GM18517 (cell line): Measurements from ENCODE around the gene CRHR1.
"Not testable (repeated sequence)": the region's sequence is repeated elsewhere in the genome, so short reads cannot be mapped to it uniquely, and the experiment has no call there.

Experiments used
- ATAC-seq: cut with Tn5 transposase; IDR thresholded peaks from one replicate; pipeline ENCODE4 v1.9.1; 2021; ENCODE audit warnings: mild to moderate bottlenecking, moderate library complexity; ENCODE audit not compliant: unreplicated experiment

Gene CRHR1

DNA sequence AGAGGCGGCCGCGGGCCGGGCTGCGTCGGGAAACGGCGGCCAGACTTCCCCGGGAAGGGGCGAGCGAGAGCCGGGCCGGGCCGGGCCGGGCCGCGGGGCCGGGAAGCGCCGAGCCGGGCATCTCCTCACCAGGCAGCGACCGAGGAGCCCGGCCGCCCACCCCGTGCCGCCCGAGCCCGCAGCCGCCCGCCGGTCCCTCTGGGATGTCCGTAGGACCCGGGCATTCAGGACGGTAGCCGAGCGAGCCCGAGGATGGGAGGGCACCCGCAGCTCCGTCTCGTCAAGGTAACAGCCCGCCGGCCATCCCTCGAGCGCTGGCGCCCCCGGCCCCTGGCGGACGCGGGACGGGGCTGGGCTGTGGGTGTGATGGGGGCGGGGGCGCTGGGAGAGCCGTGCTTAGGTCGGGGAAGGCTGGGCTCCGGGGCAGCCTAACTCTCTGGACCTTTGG, at the start of gene CRHR1:
Gene CRHR1, plus strand, starts transcription at position 28 of the 448 bp plus-strand sequence. Its CDS starts 225 bp downstream, at position 253.
- ATAC-seq, result no peak

DNA sequence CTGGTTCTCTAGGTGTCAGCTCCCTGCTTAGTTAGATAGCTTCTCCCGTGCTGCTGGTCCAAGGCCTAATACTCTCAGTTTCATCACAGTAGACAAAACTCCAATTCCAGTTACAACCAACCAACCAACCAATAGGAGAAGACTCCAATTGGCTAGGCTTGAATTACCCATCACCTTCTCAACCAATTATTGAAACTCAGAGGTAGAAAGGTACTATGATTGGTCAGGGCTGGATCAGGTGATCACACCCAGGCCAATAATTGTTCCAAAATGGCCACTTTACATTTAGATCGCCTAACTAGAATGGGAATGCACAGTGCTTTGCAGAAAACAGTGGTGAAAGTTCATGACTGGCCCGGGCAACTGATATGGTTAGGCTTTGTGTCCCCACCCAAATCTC, 49.5 kb upstream of the CRHR1 start:
- no peak for ATAC-seq

DNA sequence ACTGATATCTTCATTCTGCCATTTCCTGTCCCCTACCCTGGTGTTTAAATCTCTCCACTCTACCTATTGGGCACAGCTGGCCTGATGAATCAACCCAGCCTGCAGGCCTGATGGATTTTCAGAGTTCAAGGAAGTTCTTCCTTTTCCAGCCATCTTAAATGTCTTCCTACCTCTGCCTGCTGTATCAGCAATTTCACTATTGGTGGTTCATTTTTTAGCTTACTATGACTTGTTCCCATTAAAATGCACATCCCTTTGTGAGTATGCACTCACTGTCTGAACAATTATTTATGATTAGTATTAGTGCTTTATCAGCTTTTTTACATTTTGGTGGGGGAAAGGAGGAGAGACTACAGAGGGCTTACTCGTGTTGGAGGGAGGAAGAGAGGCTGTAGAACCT, 48.6 kb upstream of the CRHR1 start:
- ATAC-seq, result no peak

DNA sequence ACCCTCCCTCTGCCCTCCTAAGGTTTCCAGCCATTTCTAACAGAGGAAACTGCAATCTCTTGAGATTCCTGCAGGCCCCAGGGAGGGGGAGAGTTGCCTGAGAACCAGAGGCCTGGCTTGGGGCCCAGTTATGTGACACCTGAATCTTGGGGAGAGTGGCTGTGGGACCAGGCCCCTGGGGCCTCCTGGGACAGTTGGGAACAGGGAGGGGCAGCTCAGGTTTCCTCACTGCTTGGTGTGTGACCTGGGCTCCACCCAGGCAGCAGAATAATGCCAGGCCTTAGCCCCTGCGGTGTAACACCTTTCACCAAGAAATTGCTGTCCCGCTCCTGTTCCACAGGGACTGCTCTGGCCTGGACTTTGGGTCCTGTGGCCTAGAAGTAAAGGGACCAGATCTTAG, 44.3 kb upstream of the CRHR1 start:
- ATAC-seq, result no peak

DNA sequence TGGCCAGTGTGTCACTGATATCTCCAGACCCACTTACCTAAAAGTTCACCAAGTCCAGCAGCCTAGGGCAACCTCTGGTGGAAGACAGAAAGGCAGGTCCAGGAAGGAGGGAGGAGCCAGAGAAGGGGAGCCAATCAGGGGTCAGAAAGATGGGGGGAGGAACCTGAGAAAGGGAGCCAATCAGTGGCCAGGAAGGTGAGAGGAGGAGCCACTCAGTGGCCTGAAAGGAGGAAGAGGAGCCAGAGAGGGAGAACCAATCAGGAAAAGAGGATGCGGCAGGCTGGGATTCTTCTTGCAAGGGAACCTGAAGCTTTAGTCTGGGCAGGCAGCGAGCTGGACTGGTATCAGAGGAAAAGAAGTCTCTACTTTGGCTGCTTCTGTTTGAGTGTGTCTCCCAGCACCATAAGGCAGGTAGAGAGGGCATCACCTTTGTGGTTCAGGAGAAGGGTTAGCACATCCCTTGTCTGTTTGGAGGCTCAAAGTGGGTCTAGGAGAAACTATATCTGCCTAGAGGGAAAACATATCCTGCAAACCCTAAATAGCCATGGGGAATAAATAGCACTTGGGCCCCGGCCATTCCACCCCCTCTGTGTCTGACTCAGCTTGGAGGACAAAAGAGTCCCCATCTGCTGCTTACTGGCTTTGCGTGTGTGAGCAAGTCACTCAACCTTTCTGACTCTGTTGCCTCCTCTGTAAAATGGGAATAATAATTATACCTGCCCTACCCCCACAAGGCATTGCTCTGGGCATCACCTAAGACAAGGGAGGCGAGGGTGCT, 43.4 kb upstream of the CRHR1 start:
- no peak for ATAC-seq

DNA sequence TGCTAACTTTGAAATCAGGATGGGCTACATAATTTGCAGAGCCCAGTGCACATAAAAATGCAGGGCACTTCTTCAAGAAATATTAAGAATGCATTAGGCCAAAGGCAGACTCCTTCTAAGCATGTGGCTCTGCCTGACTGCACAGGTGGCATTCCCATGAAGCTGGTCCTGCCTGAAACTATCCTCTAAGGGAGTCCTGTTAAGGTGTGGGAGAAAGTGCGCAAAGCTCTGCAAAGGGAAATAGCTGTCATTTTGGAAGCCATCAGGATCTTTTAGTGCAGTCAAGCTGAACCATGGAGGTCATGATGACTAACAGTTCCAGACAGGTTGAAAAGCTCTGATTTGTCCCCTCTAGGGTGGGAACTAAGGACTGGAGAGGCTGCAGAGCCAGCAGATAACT, 41.9 kb upstream of the CRHR1 start:
- no peak for ATAC-seq

DNA sequence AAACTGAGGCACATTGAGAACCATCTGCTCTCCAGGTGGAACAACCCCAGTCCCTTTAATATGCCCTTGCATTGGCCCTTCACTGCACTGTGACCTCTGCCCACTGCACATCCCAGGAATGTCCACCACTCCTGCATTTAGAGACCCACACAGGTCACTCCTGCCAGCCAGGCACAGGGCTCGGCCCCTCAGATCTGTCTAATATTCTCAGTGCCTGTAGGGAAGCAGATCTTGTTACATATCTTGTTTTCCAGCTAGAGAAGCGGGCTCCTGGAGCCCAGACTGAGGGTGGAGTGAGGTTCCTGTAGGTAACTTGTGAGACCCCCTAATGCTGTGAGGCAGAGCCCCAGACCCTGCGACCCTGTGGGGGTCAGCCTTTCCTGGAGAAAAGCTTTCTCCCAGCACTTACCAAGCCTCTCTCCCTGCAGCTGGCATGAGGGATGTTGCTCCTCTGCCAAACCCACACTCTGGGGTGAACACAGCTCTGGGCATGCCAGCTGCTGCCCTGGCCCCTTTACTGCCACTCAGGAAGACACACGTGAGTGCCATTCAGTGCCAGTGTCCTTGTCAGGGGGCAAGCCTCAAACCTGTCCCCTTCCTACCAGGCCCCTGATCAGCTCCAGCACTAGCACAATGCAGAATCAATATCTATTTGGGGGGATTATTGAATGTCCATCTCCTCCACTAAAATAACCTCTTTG, 40.3 kb upstream of the CRHR1 start:
- no peak for ATAC-seq

DNA sequence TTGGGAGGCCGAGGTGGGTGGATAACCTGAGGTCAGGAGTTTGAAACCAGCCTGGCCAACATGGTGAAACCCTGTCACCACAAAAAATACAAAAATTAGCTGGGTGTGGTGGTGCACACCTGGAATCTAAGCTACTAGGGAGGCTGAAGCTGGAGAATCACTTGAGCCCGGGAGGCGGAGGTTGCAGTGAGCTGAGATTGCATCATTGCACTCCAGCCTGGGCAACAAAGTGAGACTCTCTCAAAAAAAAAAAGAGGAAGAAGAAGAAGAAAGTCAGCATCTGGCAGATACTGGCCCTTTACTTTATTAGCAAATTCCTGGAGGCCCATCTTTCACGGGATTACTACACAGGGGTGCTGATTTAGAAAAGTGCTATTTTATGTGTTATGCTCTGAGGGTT, 39.3 kb upstream of the CRHR1 start:
- ATAC-seq, result not testable (repeated sequence)

DNA sequence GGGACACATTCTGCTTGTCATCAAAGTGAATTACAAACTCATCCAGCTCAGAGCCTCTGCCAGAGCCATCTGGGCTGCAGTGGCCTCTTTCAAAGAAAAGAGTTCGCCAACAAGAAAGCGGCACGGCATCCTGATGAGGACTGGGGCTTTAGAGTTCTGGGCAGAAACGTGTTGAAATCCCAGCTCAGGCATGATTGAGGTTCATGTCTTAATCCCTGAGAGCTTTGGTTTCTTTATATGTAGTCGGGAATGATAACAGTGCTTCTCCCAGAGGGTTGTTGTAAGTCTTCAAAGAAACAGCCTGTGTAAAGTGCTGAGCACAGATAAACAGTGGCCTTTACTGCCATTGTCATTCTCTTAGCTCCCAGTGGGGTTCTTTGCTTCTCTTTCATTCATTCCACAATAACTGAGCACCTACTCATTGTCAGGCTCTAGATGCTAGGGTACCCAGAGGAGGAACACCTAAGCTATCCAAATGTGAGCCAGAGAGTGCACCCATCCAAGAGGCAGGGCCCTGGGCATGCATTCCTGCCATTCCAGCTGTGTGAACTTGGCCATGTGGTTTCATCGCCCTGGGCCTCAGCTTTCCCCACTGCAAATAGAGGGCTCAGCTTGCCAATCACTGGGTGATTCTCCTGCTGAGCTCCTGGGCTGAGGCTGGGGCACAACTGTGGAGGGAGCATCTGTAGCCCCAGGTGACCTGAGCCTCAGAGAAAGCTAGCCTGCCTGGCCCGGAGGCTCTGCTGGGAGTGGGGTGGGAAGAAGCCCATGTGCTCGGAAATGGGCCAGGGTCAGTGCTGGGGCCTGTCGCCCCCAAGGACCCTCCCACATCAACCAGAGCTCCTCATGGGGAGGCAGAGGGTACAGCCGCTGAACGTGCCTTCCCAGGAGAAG, 38.3 kb upstream of the CRHR1 start:
- no peak for ATAC-seq

DNA sequence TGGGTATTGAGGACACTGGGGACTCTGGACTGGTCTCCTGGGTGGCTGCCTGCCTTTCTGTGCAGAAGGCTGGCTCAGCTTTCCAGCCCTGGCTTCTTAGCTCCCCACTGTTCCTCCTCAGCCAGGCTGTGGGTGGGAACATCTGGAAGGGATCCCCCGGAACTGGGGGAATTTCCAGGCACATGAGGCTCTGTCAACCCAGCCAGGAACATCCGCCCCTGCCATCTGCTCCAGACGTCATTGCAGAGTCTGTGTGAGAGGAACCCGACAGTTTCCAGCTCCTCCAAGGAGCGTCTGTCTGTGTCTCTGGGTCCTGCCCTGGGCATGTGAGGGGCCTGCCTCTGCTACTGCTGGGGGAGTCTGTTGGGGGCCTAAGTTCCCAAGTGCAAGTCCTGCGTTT, 36.2 kb upstream of the CRHR1 start:
- no peak for ATAC-seq

DNA sequence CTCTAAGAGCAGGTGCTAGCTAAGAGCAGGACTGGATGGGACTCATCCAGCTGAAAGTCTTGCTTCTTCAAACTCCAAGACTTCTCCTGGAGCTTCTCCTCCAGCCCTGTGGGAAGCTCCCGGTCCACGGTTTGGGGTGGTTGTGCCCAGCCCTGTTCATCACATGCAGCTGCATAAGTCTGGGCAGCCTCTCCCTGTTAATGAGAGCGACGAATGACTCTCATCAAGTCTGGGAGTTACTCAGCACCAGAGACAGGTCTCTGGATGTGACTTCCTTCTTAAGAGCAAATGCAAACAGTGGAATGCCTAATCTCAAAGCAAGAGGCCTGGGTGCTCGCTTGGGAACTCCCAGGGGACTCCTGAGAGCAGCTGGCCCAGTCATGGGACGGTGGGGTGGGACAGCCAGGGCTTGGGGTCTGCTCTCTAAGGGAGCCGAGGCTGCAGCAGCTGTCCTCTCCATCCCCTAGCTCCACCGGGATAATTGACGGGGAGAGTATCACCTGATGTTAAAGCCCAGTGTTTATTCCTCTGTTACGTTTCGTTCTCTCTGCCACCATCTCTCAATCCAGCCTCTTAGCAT, 35.3 kb upstream of the CRHR1 start:
- no peak for ATAC-seq

DNA sequence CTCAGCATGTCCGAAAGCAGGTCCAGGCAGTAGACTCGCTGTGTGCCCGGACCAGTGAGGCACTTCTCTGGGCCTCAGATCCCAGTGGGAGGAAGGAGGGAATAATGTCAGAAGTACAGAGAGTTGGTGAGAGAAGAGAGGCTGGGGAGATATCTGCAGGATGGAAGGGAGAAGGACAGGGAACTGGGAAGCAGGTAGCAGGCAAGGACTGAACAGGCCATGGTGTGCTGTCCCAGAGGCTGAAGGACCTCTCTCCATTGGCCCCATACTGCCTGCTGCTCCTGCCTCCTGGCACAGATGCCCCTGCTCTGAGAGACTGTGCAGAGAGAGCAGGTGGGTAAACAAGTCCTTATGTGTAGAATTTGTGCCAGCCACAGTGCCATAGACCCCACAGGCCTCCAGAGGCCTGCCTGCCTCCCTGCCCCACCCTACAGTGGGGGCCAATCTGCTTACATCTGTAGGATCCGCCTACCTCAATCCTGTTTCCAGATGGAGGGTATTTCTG, 34.2 kb upstream of the CRHR1 start:
- ATAC-seq, result no peak

DNA sequence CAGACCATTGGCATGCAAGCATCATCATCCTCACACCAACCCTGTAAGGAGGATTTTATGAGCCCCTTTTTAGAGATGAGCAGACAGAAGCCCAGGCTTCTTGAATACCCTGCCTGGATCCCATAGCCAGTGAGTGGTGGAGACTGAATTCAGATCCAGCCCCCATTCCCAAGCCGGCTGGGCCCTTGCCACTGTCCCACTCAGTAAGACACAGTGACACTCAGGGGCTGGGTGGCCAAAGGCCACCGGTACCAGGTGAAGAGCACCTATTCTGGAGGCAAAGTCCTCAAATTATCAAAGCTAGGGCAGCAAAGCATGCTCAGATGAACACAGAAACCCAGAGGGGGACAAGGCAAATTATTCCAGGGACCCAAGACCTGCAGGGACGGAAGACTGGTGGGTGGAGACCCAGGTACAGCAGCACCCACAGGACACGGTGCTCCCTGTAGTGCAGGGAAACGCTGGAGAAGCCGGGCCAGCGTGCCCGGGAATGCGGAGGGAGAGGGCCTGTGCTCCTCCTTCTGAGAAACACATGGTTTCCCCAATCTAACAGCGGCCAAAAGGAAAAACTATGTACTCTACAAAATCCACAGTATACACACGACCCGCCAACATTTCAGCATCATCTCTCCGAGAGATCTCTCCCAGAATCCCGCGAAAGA, 33.2 kb upstream of the CRHR1 start:
- no peak for ATAC-seq

DNA sequence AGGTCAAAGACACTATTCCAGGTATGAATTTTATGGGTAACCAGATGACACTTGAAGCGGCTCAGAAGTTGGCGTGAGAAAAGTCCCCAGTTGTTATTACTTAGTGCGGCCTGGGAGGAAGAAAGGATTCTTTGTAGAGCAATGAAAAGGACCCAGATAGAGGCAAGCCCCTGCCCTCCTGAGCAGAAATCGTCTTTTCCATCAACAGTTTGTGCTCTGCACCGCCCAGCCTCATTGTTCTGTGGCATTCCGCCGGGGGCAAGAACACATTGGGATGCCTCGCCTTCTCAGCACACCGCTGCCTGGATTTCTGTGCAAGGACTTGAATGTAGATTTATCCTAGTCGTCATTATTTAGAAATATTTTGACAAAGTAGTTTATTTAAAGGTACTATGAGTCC, 32.7 kb upstream of the CRHR1 start:
- no peak for ATAC-seq

DNA sequence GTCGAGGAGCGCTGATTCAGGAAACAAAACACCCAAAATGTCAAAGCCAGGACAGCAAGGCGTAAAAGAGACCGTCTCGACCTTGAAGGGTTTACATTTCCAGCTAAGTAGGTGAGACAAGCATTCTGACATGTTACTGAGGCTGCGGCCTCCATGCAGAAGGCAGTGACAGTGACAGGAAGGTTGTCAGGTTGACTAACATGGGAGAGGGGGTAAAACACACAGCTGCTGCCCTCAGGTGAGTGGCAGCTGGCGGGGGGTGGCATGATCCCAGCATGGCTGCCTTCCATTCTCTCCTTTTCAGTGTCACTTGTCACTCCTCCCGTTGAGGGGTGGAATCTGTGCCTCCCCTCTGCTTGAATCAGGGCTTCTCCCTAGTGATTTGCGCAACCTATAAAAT, 31.9 kb upstream of the CRHR1 start:
- ATAC-seq, result no peak

DNA sequence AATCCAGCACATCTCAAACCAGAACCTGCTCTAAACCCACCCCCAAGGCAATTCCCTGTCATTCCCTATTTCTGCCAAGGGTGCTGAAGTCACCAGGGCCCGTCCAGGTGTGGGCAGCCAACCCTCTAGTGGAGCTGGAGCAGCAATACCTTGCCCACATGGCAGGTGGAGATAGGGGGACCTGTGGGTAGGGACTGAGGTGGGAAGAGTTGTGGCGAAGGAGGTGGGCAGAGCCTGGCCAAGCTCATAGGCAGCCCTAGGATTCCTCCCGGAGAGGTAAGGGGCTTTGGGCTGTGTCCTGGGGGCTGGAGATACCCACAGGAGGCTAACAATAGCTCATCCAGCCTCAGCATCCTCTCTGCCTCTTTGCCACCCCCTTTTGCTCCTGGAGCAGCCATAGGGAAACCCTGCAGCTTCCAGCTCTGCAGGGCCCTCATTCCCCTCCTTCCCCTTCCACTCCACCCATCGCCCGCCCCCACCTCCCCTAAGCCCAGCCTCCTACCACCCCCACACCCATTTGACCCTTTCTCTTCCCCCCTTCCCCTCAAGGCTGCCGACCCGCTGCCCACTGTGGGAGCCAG, 30.4 kb upstream of the CRHR1 start:
- no peak for ATAC-seq

DNA sequence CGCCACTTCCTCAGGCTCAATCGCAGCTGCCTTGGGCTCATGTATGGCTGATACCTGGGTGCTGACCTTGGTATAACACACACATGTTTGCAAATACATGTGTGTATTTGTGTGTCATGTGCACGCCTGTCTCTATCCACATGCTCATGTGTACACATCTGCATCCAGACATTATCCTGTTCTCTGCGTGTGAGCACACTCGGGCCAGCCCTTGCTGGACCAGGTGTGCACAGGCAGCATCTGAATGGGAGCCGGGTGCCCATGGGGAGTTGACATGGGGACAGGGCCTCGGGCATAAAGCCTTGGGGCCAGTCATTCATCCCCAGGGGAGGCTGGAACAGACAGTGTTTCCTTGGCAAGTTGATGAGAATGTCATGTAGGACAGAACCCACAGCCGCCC, 29.1 kb upstream of the CRHR1 start:
- ATAC-seq, result no peak

DNA sequence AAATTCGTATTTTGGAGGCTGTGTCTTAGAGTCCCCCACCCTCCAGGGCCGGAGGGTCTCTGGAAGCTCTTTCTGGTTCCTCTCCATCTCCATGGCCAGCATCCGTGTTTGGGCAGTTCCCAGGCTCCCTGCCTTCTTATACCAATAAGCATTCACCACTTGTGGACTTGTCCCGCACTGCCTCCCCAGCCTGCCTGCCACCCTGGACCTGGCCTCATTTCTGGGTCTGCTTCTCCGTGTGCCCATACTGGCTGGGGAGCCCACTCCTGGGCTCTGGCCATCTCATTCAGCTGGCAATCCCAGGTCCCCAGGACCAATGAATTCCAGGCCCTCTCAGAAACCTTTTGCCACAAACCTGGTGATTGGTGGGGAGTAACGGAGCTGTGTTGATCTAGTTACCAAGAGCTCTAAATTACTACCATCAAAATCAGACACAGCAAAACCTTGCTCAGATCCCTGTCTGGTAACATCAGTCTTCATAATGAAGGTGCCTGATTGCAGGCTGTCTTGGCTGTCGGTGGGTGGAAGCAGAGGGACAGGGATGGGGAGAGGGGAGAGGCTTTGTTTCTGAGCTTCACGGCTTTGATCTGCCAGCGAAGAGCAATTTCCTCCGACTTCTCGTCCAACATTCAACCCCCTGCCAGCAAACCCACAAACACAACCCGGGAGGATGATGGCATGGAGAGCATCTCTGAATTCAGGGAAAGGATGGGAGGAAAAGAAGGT, 27.7 kb upstream of the CRHR1 start:
- no peak for ATAC-seq

DNA sequence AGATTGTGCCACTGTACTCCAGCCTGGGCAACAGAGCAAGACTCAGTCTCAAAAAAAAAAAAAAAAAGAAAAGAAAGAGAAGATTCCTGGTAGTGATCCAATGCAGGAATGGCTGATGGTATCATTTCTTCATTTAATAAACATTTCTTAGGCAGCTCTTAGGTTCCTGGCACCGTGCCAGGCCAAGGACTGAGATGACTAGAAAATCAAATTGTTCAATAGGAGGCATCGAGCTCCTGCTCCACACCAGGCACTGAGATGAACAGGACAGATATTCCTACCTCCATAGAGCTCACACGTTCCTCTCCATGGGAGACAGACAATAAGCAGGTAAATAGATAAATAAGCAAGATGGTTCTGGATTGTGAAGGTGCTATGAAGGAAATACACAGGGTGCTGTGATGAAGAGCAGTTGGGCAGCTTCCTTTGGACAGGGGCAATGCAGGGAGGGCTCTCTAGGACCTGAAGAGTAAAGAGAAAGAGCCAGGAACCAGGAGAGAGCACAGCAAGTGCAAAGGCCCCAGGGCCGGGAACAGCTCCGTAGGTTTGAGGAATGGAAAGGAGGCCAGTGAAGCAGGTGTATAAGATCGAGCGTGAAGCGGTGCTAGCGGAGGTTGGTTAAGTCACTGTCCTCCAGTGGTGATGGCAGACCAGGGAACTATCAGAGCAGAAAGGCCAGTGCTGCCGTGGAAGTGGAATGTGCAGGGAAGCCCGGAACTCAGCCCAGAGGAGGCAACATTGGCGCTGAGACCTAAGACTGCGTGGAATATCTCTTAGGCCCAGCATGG, 26.5 kb upstream of the CRHR1 start:
- no peak for ATAC-seq
